Spleen (tissue), 7 donors: ENCODE measurements around the gene SIVA1.

Experiments
- CTCF ChIP-seq, 11 experiments: fragments of 200-600 bp in 7 of 11; fragments of 450-650 bp in 4 of 11; sonication (generic) in 4 of 11; IDR thresholded peaks in 8 of 11; conservative IDR thresholded peaks in 3 of 11; 1 replicate in 7 of 11; 2 replicates in 4 of 11; pipeline versions ENCODE4 v1.4.0 to v1.8.0; 2016 to 2021; ENCODE audit warnings: antibody characterized with exemption in 11 of 11, inconsistent platforms in 4 of 11, mild to moderate bottlenecking in 1 of 11
- POLR2A ChIP-seq, 3 donors: fragments of 450-650 bp; IDR thresholded peaks; one replicate each; pipeline ENCODE4 v1.5.1; 2017; ENCODE audit warnings: antibody characterized with exemption in 3 of 3, mild to moderate bottlenecking in 1 of 3
- POLR2AphosphoS5 ChIP-seq, 3 donors: sonication (generic); formaldehyde crosslinking; IDR thresholded peaks; one replicate each; pipeline ENCODE4 v1.5.1; 2017; ENCODE audit warnings: antibody characterized with exemption in 3 of 3
- donor health status: DM: no; HTN: no; CAD: no; lungs with moderate emphysema.
- donor health status: DM: no; HTN: no; CAD: no.
- donor health status: DM: no; HTN: no; CAD: no.

- TF ChIP-seq POLR2A (IDR thresholded peaks at IDR 0.05) (no peak), CTCF (IDR thresholded peaks at IDR 0.05 in 8 of 11, conservative IDR thresholded peaks at IDR 0.05 in 3 of 11) (peak; percentile 75 to 99 (median 95)), POLR2AphosphoS5 (IDR thresholded peaks at IDR 0.05) (peak; percentile 6 to 76 (median 31))
These were observed 29.1 kb upstream of the SIVA1 start, which contains the start of gene ADSS1 for GRCh38 chr14:104723651-104724406.
